PFSK-1 (cell line): ENCODE measurements around the gene IKZF5.

Experiments used
- POLR2AphosphoS5 ChIP-seq: IDR thresholded peaks from 2 replicates; pipeline ENCODE4 v1.6.1; 2012; ENCODE audit warnings: low read depth, mild to moderate bottlenecking, control low read depth, low read length, moderate library complexity
- SIN3A ChIP-seq: IDR thresholded peaks from 2 replicates; pipeline ENCODE4 v1.6.1; 2012; ENCODE audit warnings: mild to moderate bottlenecking, low read length, moderate library complexity, borderline replicate concordance; ENCODE audit not compliant: insufficient read depth
- TAF1 ChIP-seq: IDR thresholded peaks from 2 replicates; pipeline ENCODE4 v1.6.1; 2012; ENCODE audit warnings: low read length, control low read depth, borderline replicate concordance; ENCODE audit not compliant: insufficient read depth

DNA sequence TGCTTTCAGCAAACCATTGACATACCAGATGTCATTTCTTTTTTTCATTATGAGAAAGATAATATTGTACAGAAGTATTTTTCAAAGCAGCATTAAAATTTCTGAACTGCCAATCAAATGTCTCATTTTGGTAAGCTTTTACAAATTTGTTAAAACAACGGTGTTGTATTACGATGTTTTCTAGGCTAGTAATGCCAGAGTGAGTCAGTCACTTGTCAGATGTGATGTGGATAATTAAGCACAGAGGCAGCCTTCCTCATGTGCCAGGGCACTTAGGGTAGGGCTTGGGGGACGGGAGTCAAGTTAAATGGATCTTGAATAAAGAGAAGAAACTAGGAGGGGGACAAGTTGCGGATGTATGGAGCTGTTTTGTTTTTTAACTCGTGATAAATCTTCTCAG lies 18.3 kb downstream of the IKZF5 start:
- TF ChIP-seq TAF1, result no peak
- no peak for TF ChIP-seq SIN3A
- TF ChIP-seq POLR2AphosphoS5, result no peak
